Skeletal muscle tissue (tissue), 4 donors: ENCODE results near the gene ALDH3B2. TPM values are rescaled to one million over a fixed set of nuclear protein-coding genes. Genes with fewer than 3 reads are reported as not detected.
A peak's percentile ranks its signal among the peaks of the same experiment; 100 is the strongest.

ENCODE experiments used
- H3K27ac ChIP-seq: one replicate; pipeline ENCODE4 v1.7.0; 2013; ENCODE audit warnings: mild to moderate bottlenecking, low read depth, low read length, inconsistent platforms
- H3K27me3 ChIP-seq, 3 donors: one replicate each; pipeline ENCODE4 v1.7.0; 2013; ENCODE audit warnings: low read length in 3 of 3; ENCODE audit not compliant: control insufficient read depth in 3 of 3, insufficient read depth in 3 of 3
- H3K36me3 ChIP-seq, 3 donors: one replicate each; pipeline ENCODE4 v1.7.0; 2013; ENCODE audit warnings: low read length in 3 of 3; ENCODE audit not compliant: control insufficient read depth in 3 of 3, insufficient read depth in 3 of 3
- H3K4me1 ChIP-seq, 3 donors: one replicate each; pipeline ENCODE4 v1.7.0; 2013; ENCODE audit warnings: low read length in 3 of 3, mild to moderate bottlenecking in 3 of 3; ENCODE audit not compliant: control insufficient read depth in 3 of 3, insufficient read depth in 3 of 3
- H3K4me3 ChIP-seq, 3 donors: one replicate each; pipeline ENCODE4 v1.7.0; 2013; ENCODE audit warnings: low read length in 3 of 3
- H3K9ac ChIP-seq, 3 donors: one replicate each; pipeline ENCODE4 v1.7.0; 2013; ENCODE audit warnings: low read length in 3 of 3, mild to moderate bottlenecking in 3 of 3, moderate library complexity in 2 of 3, low read depth in 1 of 3
- H3K9me3 ChIP-seq, 3 donors: one replicate each; pipeline ENCODE4 v1.7.0; 2013; ENCODE audit warnings: low read length in 3 of 3; ENCODE audit not compliant: control insufficient read depth in 3 of 3
- total RNA-seq: library from RNA; depleted of rRNA; stranded (reverse); fragments of >200 nt; gene quantifications from one replicate; pipeline ENCODE4 v1.2.3, GENCODE V29; 2014
- donor health status: Osteomylitis.

The ALDH3B2 gene
- total RNA-seq, 1 donor from 2014 or later = not detected

- H3K36me3 ChIP-seq = no peaks in the 10 kb centered on the region
- peaks cover 10 to 26% (median 24%) of the 10 kb centered on the region in 3 donors for H3K27me3 ChIP-seq
- no peak overlapping the region for H3K9ac ChIP-seq
- peaks cover 6 to 9% (median 7%) of the 10 kb centered on the region in 3 donors for H3K4me1 ChIP-seq
- no peak overlapping the region for H3K4me3 ChIP-seq
- H3K27ac ChIP-seq = no peak overlapping the region
- H3K9me3 ChIP-seq = no peaks in the 10 kb centered on the region
Observed at GRCh38 chr11:67635231-67635521, 39.2 kb downstream of the ALDH3B2 start.

GRCh38 chr11:67634366-67635230, 39.8 kb downstream of the ALDH3B2 start:
- no peak overlapping the region for H3K4me3 ChIP-seq
- H3K4me1 ChIP-seq = peaks cover 6 to 10% (median 7%) of the 10 kb centered on the region in 3 donors
- no peaks in the 10 kb centered on the region for H3K9me3 ChIP-seq
- no peak overlapping the region for H3K9ac ChIP-seq
- H3K27ac ChIP-seq = no peak overlapping the region
- H3K36me3 ChIP-seq = no peaks in the 10 kb centered on the region
- peaks cover 4 to 20% (median 18%) of the 10 kb centered on the region in 3 donors for H3K27me3 ChIP-seq

- peaks cover 2 to 17% (median 12%) of the 10 kb centered on the region in 3 donors for H3K27me3 ChIP-seq
- no peak overlapping the region for H3K27ac ChIP-seq
- no peak overlapping the region for H3K9ac ChIP-seq
- H3K4me1 ChIP-seq = peaks cover 11 to 17% (median 13%) of the 10 kb centered on the region in 3 donors
- H3K4me3 ChIP-seq = no peak overlapping the region
- no peaks in the 10 kb centered on the region for H3K36me3 ChIP-seq
- no peaks in the 10 kb centered on the region for H3K9me3 ChIP-seq
Observed at GRCh38 chr11:67633758-67634365, 40.6 kb downstream of the ALDH3B2 start.

- H3K27ac ChIP-seq = no peak overlapping the region
- no peak overlapping the region for H3K9ac ChIP-seq
Observed at GRCh38 chr11:67632982-67633755, 41.3 kb downstream of the ALDH3B2 start.

GRCh38 chr11:67632175-67632981, 42.0 kb downstream of the ALDH3B2 start:
- peaks cover 11 to 21% (median 16%) of the 10 kb centered on the region in 3 donors for H3K4me1 ChIP-seq
- H3K9me3 ChIP-seq = no peaks in the 10 kb centered on the region
- H3K4me3 ChIP-seq = no peak overlapping the region
- H3K27ac ChIP-seq = no peak overlapping the region
- H3K36me3 ChIP-seq = no peaks in the 10 kb centered on the region
- peaks cover 2 to 12% (median 7%) of the 10 kb centered on the region in 3 donors for H3K27me3 ChIP-seq
- no peak overlapping the region for H3K9ac ChIP-seq

More at GRCh38 chr11:67632982-67633755, 41.3 kb downstream of the ALDH3B2 start:
- Histone ChIP-seq H3K36me3 (no peaks in the 10 kb centered on the region), H3K27me3 (peaks cover 2 to 12% (median 7%) of the 10 kb centered on the region in 3 donors), H3K4me3 (no peak overlapping the region), H3K4me1 (peaks cover 11 to 21% (median 16%) of the 10 kb centered on the region in 3 donors), H3K9me3 (no peaks in the 10 kb centered on the region)

- no peaks in the 10 kb centered on the region for H3K36me3 ChIP-seq
- peaks cover 11 to 21% (median 16%) of the 10 kb centered on the region in 3 donors for H3K4me1 ChIP-seq
- H3K4me3 ChIP-seq = no peak overlapping the region
- H3K27ac ChIP-seq = no peak overlapping the region
- H3K9ac ChIP-seq = peak overlapping the region in 1 of 3 donors; percentile 82
- H3K27me3 ChIP-seq = peaks cover 2 to 12% (median 7%) of the 10 kb centered on the region in 3 donors
- no peaks in the 10 kb centered on the region for H3K9me3 ChIP-seq
Observed at GRCh38 chr11:67631853-67632174, 42.6 kb downstream of the ALDH3B2 start.

GRCh38 chr11:67631411-67631810, 43.0 kb downstream of the ALDH3B2 start:
- H3K9ac ChIP-seq = peak overlapping the region in 2 of 3 donors; percentile 78 to 82
- H3K9me3 ChIP-seq = no peaks in the 10 kb centered on the region
- H3K4me3 ChIP-seq = no peak overlapping the region
- peaks cover 2 to 12% (median 7%) of the 10 kb centered on the region in 3 donors for H3K27me3 ChIP-seq
- H3K27ac ChIP-seq = no peak overlapping the region
- no peaks in the 10 kb centered on the region for H3K36me3 ChIP-seq
- H3K4me1 ChIP-seq = peaks cover 11 to 21% (median 16%) of the 10 kb centered on the region in 3 donors

GRCh38 chr11:67630943-67631331, 43.5 kb downstream of the ALDH3B2 start:
- peak overlapping the region; percentile 78 for H3K27ac ChIP-seq
- no peaks in the 10 kb centered on the region for H3K9me3 ChIP-seq
- H3K27me3 ChIP-seq = peaks cover 2 to 12% (median 7%) of the 10 kb centered on the region in 3 donors
- peaks cover 11 to 21% (median 16%) of the 10 kb centered on the region in 3 donors for H3K4me1 ChIP-seq
- H3K36me3 ChIP-seq = no peaks in the 10 kb centered on the region
- peak overlapping the region; percentile 66 to 82 (median 78) for H3K9ac ChIP-seq
- peak overlapping the region; percentile 76 to 83 (median 82) for H3K4me3 ChIP-seq

GRCh38 chr11:67630228-67630942, 44.0 kb downstream of the ALDH3B2 start:
- Histone ChIP-seq H3K9me3 (no peaks in the 10 kb centered on the region), H3K9ac (peak overlapping the region; percentile 66 to 82 (median 78)), H3K4me3 (peak overlapping the region; percentile 76 to 83 (median 82))

More at GRCh38 chr11:67630228-67630942, 44.0 kb downstream of the ALDH3B2 start:
- Histone ChIP-seq H3K27me3 (peaks cover 2 to 12% (median 7%) of the 10 kb centered on the region in 3 donors), H3K4me1 (peaks cover 11 to 21% (median 16%) of the 10 kb centered on the region in 3 donors), H3K36me3 (no peaks in the 10 kb centered on the region), H3K27ac (peak overlapping the region; percentile 83)
